Measurements from ENCODE around the gene SFSWAP.
"Not testable (repeated sequence)": the region's sequence is repeated elsewhere in the genome, so short reads cannot be mapped to it uniquely, and the experiment has no call there.

The SFSWAP gene

GRCh38 chr12:131680392-131681256, 30.3 kb upstream of the SFSWAP start:
- not testable (repeated sequence) for DNase-seq

DNA sequence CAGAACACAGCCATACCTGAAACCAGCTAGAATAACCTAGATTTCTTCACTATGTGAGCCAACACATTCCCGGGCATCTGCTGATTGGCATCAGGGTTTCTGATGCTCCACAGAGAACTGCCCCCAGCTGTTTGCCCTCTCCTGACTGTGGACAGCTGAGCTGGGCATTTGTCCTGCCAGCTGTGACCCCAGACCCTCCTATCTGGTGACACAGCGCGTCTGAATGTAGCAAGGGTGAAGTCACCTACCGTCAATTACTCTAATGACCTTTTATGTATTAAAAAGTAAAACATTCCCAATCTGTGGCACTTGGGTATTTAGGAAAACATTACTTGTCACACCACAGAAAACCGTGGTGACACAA, 29.7 kb upstream of the SFSWAP start:
- DNase-seq = no peak

- peak; percentile 89 for DNase-seq
Measured at GRCh38 chr12:131681746-131682509, 29.0 kb upstream of the SFSWAP start.

- peak; percentile 49 for DNase-seq
Measured at GRCh38 chr12:131682510-131682895, 28.4 kb upstream of the SFSWAP start.

- DNase-seq = no peak
Measured at GRCh38 chr12:131683266-131684014, 27.4 kb upstream of the SFSWAP start.

GRCh38 chr12:131684015-131684725, 26.7 kb upstream of the SFSWAP start:
- no peak for DNase-seq

DNA sequence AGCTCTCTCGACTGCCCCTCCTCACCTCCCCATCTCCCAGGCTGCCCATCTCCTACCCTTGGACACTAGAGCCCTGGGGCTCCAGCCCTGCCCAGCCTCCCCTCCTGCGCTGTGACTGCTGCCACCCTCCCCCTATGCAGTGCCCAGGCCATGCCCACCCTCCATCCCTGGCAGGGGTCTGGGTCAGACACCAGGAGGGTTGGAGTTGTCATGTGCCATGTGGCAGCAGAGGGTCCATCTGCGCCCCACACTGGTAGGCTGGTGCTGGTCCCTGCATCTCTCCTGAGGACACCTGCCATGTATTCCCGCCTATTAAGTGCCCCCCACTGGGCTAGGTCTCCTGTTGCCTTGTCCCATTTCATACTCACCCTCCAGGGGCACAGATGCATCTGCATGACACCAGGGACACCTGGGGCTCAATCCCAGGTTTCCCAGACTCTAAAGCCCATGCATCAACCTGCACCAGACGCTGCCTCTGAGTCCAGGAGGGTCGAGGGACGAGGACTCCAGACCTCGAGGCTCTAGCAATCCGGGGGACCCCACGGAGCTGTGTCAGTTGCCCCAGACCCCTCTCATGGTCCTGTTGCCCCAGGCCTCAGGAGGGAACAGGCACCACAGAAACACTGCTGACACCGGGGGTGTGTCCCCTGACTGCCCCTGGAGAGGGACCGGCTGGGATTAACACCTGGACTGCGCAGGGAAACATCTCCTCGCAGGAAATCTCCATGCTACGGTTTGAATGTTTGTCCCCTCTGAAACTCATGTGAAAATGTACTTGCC, 23.4 kb upstream of the SFSWAP start:
- no peak for DNase-seq

DNA sequence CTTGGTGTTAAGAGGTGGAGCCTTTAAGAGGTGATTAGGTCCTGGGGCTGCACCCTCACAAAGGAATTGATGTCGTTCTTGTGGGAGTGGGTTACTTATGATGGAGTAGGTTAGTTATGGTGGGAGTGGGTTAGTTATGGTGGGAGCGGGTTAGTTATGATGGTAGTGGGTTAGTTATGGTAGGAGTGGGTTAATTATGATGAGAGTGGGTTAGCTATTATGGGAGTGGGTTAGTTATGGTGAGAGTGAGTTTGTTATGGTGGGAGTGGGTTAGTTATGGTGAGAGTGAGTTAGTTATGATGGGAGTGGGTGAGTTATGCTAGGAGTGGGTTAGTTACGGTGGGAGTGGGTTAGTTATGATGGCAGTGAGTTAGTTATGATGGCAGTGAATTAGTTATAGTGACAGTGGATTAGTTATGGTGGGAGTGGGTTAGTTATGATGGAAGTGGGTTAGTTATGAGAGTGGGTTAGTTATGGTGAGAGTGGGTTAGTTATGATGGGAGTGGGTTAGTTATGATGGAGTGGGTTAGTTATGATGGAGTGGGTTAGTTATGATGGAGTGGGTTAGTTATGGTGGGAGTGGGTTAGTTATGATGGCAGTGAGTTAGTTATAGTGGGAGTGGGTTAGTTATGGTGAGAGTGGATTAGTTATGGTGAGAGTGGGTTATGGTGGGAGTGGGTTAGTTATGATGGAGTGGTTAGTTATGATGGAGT, 22.6 kb upstream of the SFSWAP start:
- DNase-seq = no peak

- DNase-seq = no peak
Measured at GRCh38 chr12:131688845-131689154, 22.1 kb upstream of the SFSWAP start.

- no peak for DNase-seq
Measured at GRCh38 chr12:131690320-131690719, 20.6 kb upstream of the SFSWAP start.

GRCh38 chr12:131692431-131692830, 18.5 kb upstream of the SFSWAP start:
- no peak for DNase-seq

GRCh38 chr12:131693149-131693548, 17.7 kb upstream of the SFSWAP start:
- no peak for DNase-seq

- no peak for DNase-seq
Measured at GRCh38 chr12:131694116-131694838, 16.6 kb upstream of the SFSWAP start.

DNA sequence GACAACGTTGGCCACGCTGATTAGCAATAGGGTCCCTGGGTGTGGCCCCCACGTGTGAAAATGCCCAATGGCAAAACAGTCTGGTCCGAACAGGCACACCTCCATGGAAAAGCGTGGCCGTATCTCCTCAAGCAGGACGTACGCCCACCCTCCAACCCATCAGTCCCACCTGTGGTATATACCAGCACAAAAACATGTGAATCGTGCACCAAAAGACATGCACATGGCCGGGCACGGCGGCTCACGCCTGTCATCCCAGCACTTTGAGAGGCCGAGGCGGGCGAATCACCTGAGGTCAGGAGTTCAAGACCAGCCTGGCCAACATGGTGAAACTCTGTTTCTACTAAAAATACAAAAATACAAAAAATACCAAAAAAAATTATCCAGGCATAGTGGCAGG, 14.9 kb upstream of the SFSWAP start:
- no peak for DNase-seq

DNA sequence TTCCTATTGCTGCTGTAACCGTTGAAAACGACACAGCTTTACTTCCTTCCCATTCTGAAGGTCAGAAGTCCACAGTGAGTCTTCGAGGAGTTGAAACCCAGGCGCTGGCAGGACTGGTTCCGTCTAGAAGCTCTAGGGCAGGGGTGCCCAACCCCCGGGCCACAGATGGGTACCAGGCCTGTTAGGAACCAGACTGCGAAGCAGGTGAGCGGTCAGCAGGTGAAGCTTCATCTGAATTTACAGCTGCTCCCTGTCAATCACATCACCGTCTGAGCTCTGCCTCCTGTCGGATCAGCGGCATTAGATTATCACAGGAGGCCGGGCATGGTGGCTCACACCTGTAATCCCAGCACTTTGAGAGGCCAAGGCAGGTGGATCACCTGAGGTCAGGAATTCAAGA, 12.6 kb upstream of the SFSWAP start:
- DNase-seq = no peak

DNA sequence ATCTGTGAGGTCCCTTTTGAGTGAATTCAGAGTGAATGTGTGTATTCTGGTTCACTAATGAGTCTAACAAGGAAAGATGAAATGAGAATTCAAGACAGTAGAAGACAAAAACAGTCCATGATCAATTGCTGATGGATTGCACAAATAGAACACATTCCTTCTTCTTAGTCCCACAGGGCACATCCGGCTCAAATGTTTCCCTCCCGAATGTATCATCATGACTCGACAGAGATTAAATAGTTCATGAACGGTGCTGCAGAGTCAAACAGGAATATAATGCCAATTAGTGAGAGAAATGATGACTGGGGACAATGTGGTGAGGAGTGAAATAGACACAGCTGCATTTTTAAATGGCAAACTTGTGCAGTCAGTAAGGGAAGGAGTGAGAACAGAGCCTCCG, 11.5 kb upstream of the SFSWAP start:
- no peak for DNase-seq

GRCh38 chr12:131700271-131700670, 10.6 kb upstream of the SFSWAP start:
- no peak for DNase-seq

DNA sequence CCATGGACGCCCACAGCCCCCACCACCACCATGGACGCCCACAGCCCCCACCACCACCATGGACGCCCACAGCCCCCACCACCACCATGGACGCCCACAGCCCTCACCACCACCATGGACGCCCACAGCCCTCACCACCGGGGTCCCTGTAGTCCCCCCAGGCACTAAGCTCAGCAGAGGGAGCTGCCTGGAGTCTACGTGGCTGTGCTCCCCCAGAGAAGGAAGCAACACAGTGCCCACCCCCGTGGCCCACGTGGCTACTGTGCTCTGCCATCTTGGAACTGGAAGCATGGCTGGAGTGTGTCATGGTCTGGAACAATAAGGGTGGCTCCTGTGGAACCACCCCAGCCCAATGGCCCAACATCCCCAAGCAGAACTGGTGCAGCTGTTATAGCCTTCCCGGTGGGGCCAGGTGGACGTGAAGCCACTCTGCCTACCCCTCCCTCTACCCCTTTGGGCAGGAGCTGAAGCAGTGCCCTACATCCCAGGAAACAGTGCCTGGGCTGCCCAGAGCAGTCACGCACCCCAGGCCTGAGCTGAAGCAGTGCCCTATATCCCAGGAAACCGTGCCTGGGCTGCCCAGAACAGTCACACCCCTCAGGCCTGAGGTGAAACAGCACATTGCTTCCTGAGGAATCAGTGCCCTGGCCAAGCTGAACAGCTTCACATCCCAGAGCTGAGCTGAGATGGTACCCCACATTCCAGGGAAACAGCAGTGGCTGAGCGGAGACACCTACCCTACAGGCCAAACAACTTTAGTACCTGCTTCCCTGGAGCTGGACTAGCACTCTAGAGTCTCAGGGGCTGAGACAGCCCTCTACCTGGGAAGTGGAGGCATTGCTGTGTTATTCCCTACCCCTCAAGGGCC, 9.0 kb upstream of the SFSWAP start:
- DNase-seq = no peak

GRCh38 chr12:131702573-131702877, 8.4 kb upstream of the SFSWAP start:
- no peak for DNase-seq

- DNase-seq = no peak
Measured at GRCh38 chr12:131703161-131703560, 7.7 kb upstream of the SFSWAP start.
